CD4-positive, alpha-beta T cell treated with Interleukin-10 for 1 hour (primary cell): ENCODE results near the gene ESRP2.

Experiments used
- DNase-seq: peaks from one replicate; pipeline ENCODE4 v3.0.0-alpha.2; 2020

The ESRP2 gene

DNA sequence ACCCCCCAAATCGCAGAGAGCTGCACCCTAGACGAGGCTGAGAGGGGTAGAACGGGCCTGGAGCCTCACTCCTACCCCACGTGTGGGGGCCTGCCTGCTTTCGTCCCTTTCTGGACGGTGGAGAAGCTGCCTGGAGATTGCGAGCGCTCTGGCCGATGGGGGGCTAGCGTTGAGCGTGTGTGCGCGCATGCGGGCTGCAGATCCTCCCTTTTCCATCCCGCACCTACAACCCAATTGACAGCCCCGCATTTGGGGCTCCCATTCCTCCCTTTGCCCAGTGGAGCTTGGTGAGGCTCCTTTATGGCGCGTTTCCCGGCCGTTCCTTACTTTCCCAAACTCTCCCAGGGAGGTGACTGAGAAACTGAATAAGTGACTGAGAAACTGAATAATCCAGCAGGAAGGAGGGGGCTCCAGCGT is 907 bp upstream of the ESRP2 start:
- DNase-seq = no peak

DNA sequence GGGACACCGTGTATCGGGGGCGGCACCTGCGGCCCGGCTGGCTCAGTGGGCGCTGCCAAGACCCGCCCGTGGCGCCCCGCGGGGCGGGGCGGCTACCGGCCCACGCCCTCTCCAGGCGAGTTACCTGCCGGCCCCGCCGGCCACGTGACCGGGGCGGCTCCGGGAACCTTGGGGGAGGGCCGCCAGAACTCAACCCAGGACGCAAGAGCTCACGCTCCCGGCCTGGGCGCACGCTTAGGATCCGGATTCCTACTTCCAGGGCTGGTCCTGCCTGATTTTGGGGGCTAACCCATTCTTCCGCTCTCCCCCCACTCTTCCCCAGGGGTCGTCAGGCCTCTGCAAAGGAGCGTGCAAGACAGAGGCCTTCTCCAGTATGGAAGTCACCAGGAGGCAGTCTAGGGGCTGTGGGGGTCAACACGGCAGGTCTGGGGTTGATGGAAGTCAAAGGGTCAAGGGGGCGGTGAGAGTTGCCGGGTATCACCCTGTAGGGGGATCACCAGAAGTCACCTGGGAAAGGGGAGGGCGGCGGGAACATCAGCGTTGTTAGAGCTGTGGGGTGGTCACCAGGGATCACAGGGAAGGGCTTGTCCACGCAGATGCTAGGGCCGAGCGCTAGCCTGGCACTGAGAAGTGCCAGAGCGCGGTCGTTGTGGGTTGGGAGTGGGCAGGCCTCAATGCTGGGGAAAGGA is 354 bp upstream of the ESRP2 start:
- peak; percentile 62 for DNase-seq

DNA sequence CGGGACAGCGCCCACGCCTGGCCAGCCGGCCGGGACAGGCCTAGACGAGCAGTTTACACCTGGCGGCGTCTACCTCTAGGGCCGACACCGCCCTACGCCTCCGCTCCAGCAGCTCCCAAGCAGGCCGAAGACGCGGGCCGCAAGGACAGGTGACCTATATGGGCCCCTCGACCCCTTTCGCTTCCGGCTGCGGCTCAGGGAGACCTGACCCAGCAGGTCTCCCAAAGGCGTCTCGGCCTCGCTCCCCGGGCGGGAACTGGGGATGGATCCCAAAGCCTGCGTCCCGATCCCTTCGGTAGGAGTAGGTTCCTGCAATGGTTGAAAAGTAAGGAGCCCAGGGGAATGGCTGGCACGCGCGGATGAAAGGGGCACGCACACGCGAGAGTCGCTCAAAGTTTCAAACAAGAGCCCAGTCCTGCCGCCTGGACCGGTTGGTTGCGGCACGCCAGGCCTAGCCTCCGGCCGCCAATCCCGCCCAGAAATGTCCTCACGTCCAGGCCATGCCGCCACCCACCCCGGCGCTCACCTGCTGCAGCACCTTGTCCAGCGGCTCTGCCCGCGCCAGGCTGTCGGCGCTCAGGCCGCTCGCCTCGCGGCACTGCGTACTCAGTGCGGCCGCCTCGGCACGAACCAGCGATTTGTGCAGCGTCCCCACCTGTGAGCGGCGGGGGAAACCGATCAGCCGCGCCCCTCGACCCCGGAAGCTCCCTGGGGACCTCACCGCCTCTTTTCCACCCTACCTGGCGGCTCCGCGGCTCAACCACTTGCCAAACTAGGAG is 630 bp downstream of the ESRP2 start:
- no peak for DNase-seq

DNA sequence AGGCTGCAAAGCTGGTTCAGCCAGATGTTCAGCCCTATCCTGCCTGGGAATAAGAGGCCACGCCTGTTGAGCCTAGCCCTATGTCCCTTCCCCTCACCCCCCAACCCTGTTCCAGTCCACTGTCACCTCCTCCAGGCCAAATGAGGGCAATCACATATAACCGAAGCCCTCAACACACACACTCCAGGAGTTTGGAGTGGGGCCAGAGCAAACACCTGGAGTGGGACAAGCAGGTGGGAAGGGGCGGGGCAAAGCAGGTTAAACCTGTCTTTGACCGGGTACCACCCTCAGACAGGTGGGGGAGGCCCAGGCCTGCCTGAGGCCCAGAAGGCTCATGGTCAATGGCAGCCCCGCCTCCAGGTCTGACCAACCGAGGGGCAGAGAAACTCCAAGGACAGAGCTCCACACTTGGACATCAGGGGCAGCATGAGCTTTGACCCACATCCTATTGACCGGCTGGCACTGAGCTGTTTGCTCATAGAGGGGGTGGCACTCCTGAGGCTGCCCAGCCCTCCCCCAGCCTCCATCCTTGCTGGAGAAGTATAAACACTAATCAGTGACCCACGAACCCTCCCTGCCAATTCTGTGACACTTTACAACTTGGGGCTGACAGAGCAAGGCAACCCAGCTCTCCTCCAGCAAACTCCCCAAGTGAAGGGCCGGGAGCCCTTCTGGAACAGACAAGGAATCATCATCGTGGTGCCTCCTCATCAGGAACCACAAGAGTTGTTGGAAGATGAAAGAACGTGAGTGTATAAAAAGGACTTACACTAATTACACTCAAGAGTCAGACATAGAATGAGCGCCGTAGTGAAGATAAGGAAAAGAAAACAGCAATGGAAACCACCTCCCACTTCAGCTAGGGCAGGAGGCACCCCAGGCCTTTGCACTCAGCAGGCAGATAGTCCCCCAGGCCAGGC is 1.5 kb downstream of the ESRP2 start:
- no peak for DNase-seq

DNA sequence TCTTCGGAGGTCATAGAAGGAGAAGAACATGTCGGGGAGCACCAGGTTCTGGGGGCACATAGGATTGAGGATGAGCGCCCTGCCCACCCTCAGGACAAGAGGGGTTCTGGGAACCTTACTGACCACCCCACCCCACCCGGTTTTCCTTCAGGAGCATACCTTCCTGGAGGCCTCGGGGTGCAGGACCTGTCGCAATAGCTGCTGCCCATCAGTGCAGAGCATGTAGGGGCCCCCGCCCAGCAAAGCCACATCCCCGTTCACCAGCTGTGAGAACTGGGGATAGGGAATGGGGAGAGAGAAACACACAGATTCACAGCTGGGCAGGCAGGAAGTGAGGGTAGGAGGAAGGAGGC is 2.1 kb downstream of the ESRP2 start:
- DNase-seq = no peak

DNA sequence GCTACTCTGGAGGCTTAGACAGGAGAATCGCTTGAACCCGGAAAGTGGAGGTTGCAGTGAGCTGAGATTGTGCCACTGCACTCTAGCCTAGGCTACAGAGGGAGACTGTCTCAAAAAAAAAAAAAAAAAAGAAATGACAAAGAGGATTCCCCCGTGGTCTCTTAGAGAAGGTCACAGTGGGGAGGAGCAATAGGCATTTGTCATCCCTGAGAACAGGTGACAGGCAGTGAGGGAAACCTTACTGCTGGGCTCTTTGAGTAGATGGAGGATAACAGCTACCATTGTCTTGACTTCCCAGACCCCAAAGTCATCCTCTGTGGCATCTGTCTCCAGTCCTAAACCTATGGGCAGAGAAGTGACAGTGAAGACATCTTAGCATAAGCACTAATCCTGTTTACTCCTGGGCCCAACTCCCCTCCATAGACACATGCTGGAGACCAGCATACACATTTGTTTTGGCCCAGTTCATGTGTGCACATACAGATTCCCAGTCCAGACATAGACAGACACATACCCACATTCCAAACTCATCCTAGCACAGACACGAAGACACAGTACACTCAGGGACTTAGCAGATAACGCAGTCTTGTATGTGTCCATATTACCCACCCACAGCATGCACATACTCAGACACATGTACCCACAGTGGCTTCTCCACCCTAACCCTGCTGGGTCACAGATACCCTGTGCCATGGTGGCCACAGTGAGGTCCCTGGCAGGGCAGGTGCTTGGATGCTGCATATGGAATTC is 2.7 kb downstream of the ESRP2 start:
- DNase-seq = no peak

DNA sequence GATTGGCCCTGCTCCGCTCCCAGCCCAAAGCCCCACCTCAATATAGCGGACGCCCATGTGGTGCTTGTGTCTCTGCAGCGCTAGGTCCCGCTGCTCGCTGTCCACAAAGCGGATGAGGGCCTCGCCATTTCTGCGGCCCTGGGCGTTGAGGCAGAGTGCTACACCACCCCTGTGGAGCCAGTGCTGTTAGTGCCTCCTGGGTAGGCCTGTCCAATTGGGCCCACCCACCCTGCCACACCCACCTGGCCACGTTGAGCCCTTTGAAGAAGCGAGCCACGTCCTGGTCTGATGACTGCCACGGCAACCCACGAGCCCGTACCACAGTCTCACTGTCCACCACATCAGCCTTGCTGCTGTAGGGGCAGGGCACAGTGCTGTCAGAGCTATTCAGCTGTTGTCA is 3.6 kb downstream of the ESRP2 start:
- DNase-seq = no peak

DNA sequence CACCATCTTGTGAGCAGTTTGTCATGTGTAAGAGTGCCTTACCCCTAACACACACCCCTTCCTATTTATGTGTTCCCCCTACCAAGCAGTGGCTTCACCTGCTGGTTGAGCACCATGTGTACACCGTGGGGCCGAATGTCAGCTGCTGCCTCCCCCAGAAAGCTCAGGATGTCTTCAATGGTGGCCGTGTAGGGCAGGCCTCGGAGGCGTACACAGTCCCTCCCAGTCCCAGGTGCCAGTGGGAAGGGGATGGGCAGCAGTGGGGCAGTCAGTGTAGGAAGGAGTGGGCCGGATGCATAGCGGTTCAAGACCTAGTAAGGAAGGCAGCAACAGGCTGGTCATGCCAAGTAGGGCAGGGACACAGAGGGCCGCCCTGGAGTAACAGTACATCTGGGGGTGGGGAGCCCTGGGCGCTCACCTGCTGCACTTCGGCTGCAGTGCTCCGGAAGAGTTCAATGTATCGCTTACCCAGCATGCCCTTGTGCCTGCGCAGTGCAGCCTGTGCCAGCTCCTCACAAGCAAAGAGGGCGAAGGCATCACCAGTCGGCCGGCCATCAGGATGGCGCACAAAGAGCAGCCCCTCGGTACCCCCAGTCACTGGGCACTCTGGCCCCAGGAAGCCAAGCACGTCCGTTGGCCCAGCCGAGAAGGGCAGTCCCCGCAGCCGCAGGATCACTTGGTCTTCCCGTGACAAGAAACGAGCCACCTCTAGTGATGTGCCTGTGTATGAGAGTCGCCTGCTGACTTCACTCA is 4.4 kb downstream of the ESRP2 start:
- DNase-seq = no peak

DNA sequence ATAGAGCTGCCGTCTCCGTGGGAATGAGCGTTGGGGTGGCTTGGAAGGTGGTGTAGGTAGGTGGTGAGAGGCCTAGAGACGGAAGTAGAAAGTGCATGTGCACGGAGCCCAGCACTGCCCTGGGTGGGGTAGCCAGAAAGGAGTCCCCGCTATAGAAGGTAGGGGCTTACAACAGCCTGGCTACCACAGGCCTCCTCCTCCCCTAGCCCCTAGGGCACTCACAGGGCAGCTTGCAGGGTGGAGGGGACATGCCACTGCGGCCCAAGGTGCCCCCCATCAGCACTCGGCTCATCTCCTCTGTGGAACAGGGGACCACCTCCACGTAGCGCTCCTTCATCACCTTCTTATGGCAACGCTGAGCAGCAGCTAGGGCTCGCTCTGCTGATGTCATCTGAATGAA is 5.0 kb downstream of the ESRP2 start:
- no peak for DNase-seq

DNA sequence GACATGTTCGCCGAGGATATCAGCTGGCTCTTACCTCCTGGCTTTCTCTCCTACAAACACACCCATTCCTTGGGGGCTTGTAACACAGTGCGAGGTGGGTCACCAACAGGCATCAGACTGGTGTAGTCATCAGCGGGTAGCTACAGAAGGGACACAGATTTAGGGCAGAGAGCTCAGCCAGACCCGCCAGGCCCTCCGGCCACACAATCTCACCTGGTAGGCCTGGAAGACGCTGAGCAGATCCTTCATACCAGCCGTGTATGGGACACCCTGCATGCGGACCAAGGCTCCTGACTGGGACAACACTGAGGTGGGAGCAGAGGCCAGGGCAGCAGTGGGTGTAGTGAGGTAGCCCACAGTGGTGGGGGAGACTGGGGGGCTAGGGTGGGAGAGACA is 5.8 kb downstream of the ESRP2 start:
- no peak for DNase-seq

DNA sequence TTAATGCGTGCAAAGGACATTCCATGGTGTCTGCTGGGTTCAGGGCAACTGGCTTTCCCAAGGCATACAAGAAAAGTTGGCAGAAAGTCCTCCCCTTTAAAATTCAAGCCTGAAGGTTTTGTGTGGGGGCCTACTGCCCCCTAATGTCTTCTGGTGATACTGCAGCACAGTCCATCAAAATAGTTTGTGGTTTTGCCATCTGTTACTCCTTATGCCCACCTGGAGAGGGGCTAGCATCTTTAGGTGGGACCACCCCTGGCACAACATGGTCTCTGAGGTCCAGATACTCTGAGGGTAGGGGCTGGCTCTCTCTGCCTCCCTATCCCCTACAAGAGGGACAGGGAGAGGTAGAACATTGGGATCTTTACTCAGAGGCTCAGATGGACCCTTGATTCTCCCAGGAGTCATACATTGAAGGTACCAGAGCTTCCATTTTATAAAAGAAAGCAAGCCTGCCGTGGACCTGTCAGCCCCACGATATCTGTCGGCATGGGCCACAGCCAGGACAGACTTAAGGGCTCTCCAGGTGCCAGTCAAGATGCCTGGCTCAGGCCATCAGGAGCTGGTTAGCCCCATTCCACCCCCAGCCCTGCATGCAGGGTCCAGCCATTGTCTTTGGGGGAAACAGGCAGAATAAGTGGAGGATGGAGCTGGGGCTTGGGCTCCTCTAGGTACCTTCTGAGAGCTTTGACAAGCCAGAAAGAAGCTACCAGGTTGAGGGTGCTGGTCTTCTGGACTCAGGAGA is 6.3 kb downstream of the ESRP2 start:
- peak; percentile 66 for DNase-seq

DNA sequence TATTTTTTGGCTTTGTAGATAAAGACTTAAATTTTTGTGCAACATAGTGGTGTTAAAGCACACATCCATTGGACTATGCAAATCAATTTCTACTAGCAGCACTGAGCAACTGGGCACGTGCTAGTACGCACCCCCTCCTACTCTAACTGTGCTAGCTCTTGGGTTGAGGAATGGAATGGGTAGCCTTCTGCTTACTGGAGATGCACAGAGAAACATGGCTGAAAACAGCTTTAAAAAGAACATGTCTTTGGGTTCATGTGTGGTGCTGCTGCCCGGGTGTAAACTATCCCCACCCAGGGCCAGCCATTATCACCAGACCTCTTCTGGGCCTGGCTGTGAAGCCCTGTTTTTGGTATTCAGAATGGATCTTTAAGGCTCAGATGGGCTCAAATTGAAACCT is 7.3 kb downstream of the ESRP2 start:
- DNase-seq = no peak

DNA sequence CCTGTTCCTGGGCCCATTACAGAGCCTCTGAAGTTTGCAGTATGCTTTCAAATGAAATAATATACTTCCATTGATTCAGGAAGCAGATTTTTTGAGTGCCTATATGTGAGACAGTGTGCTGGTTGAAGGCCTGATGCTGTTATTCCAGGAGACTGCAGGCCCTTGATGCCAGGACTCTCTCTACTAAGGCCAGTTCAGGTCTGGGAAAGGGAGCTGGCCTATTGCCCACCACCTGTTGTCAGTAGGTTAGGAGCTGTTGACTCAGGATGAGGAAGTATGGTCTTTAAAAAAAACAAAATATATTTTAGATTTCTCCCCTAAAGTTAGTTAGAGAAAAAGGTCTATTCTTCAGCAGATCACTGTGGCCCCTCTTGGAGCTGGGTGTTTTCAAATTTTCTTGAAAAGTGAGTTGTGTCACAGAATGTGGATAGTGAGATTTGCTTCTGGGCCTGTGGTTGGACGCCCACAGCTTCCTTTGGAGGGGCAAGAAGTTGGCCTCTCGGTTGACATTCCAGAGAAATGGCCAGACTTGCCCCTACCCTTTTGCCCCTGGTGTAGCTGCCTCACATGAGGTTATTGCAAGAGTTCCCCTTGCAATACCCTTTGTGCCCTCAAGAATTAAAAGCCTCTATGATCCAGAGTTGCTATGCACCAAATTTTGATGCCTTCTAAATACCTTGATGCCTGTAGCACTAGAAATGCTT is 7.9 kb downstream of the ESRP2 start:
- no peak for DNase-seq

DNA sequence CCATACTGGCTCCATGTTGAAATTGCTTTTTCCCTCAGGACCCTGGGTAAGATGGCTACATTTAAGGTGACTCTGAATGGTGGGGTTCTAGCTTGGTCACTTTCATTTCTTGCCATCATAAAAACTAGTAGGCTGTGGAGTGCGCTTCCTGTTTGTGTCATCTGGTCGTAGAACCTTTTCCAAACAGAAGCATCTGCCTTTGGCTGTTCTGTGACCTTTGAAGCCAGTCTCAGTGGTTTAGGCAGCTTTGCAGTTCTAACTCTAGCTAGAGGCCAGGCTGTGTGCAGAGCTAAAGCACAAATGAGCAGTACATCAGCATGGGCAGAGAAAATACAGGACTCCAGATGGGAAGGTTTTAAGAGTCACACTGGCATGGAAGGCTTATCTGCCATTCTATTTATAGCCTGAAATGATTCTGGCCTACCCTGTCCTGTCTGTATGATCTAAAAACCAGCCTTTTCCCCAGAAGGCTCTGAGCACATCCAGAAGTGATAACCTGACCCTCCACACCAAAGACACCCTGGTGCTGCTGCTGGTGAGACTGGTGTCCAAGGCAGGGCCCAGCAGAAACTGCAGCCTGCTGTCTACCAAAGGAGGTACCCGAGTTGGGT is 8.6 kb downstream of the ESRP2 start:
- no peak for DNase-seq

DNA sequence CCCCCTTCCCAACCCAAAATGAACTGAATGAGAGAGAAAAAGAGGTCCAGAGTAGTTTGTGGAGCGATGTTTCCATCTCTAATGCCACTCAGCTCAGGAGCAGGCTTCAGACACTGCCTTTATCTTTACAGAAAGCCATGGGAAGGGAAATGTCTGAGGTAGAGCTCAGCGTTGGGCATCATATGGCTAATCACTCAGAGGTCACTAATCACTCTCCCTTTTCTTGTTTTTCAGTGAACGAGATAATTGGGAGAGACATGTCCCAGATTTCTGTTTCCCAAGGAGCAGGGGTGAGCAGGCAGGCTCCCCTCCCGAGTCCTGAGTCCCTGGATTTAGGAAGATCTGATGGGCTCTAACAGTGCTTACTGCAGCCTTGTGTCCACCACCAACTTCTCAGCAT is 9.8 kb downstream of the ESRP2 start:
- DNase-seq = no peak

DNA sequence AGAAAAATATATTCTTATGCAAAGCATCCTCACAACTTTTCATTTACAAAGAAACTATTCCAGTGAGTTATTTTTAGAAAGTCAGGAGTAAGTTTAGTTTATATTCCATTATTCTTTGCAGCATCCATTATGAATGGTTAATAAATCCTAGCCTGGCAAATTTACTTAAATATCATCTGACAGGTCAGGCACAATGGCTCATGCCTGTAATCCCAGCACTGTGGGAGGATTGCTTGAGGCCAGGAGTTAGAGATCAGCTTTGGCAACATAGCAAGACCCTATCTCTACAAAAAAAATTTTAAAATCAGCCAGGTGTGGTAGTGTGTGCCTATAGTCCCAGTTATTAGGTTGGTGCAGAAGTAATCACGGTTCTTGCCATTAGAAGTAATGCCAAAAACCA is 12.9 kb downstream of the ESRP2 start:
- DNase-seq = no peak

DNA sequence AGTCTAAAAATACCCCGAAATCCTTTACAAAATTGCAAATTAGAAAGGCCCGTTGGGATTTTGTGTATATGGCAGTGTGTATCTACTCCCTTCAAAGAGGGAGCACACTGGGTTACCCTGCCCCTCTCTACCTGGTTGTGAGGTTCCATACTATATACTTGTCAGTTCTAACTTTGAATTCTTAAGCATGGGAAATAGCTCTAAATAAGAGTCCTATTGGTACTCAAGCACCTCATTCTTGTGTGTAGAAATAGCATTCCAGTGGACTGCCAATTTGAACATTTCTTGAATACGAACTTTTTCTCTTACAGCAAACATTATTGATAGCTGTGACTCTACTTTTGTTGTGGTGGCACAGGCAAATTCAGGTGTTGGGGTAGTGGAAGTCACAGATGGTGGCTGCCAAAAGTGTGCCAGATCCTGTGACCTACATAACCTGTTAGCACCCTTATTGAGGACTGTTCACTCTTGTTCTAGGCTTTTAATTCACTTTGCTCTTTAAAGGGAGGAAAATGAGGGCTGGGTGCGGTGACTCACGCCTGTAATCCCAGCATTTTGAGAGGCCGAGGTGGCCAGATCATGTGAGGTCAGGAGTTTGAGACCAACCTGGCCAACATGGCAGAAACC is 16.1 kb downstream of the ESRP2 start:
- DNase-seq = no peak

DNA sequence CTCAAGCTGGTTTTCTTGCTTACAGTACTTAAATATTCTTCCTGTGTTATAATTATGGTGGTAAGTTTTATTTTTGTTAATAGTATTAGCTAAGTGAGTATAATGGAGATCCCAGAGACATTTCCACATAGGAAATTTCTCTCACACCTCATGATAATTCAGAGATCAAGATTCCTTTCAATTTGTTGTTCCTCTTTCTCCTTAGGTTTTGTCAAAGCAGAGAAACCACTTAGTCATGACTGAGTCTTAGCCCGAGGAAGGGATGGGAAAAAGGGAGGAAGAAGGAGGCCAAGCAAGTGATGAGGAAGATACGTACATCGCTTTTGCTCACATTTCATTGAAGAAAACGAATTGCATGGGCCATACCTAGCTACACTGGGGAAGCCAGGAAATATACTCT is 18.4 kb downstream of the ESRP2 start:
- DNase-seq = no peak

DNA sequence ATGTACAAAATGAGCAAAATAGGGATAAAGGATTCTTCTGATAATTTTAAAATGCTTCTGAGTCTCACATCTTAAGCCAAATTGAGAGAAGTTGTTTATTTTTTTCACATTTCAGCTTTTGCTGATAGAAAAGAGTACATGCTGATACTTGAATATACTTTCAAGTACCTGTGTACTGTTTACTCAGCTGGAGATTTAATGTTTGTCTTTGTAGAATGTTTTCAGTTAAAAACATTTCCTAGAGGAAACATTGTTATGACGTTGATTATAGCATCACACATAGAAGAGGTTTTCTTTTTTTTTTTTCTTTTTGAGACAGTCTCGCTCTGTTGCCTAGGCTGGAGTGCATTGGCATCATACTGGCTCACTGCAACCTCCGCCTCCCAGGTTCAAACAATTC is 19.7 kb downstream of the ESRP2 start:
- DNase-seq = no peak

DNA sequence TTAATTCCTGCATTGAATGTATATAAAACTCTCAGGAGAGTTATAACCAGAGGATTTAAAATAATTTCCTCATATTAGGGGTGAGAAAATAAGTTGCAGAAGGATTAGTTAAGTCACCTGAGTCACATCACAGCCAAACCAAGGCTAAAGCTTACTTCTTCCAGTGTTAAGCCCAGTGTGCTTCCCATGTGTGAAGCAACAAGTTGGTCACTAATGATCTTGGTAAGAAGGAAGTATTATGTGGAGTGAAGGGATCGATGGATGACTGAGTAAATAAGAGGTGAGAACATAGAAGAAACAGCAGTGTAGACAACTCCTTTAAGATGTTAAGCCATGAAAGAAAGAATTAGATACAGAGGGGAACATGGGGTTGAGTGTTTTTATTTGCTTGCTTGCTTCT is 20.6 kb downstream of the ESRP2 start:
- DNase-seq = no peak
